Measurements from ENCODE around the gene TVP23C.
"Not testable (repeated sequence)": the region's sequence is repeated elsewhere in the genome, so short reads cannot be mapped to it uniquely, and the experiment has no call there.

Gene TVP23C

GRCh38 chr17:15526292-15527218 is 36.7 kb downstream of the TVP23C start:
- DNase-seq (ENCODE audit: low read depth), result not testable (repeated sequence)

GRCh38 chr17:15524990-15525985 is 38.0 kb downstream of the TVP23C start:
- not testable (repeated sequence) for DNase-seq (ENCODE audit: low read depth)

GRCh38 chr17:15516150-15516549 is 47.1 kb downstream of the TVP23C start:
- DNase-seq (ENCODE audit: low read depth), result no peak

GRCh38 chr17:15514469-15514868 is 48.8 kb downstream of the TVP23C start:
- DNase-seq (ENCODE audit: low read depth), result no peak

- DNase-seq (ENCODE audit: low read depth), result no peak
These were observed 49.3 kb downstream of the TVP23C start for GRCh38 chr17:15513856-15514459.

GRCh38 chr17:15513058-15513791 is 50.1 kb downstream of the TVP23C start:
- no peak for DNase-seq (ENCODE audit: low read depth)

- DNase-seq (ENCODE audit: low read depth), result no peak
These were observed 51.1 kb downstream of the TVP23C start for GRCh38 chr17:15512071-15512709.

GRCh38 chr17:15511142-15511541 is 52.1 kb downstream of the TVP23C start:
- no peak for DNase-seq (ENCODE audit: low read depth)

GRCh38 chr17:15510361-15510760 is 52.9 kb downstream of the TVP23C start:
- no peak for DNase-seq (ENCODE audit: low read depth)

- DNase-seq (ENCODE audit: low read depth), result no peak
These were observed 54.2 kb downstream of the TVP23C start for GRCh38 chr17:15509095-15509494.

- DNase-seq (ENCODE audit: low read depth), result no peak
These were observed 54.8 kb downstream of the TVP23C start for GRCh38 chr17:15508466-15508865.

- no peak for DNase-seq (ENCODE audit: low read depth)
These were observed 55.4 kb downstream of the TVP23C start for GRCh38 chr17:15507896-15508295.

GRCh38 chr17:15507001-15507400 is 56.3 kb downstream of the TVP23C start:
- no peak for DNase-seq (ENCODE audit: low read depth)

GRCh38 chr17:15505708-15506107 is 57.6 kb downstream of the TVP23C start:
- not testable (repeated sequence) for DNase-seq (ENCODE audit: low read depth)

- no peak for DNase-seq (ENCODE audit: low read depth)
These were observed 59.6 kb downstream of the TVP23C start for GRCh38 chr17:15503731-15504130.

- DNase-seq (ENCODE audit: low read depth), result peak; percentile 46
These were observed 60.7 kb downstream of the TVP23C start for GRCh38 chr17:15502369-15503112.

- DNase-seq (ENCODE audit: low read depth), result no peak
These were observed 61.5 kb downstream of the TVP23C start for GRCh38 chr17:15501793-15502192.

GRCh38 chr17:15501282-15501681 is 62.0 kb downstream of the TVP23C start:
- no peak for DNase-seq (ENCODE audit: low read depth)

- no peak for DNase-seq (ENCODE audit: low read depth)
These were observed 65.2 kb downstream of the TVP23C start for GRCh38 chr17:15498107-15498506.

Measured in stimulated activated CD4-positive, alpha-beta T cell treated with anti-CD3 and anti-CD28 coated beads, Interleukin-2, amount 100 ng/mL, for 4 hours (primary cell).